NCI-H82 (cell line): Measurements from ENCODE around the gene FBXO17.
A peak's percentile ranks its signal among the peaks of the same experiment; 100 is the strongest.
"Not testable (repeated sequence)": the region's sequence is repeated elsewhere in the genome, so short reads cannot be mapped to it uniquely, and the experiment has no call there.

Experiments
- DNase-seq: peaks from one replicate; lab custom pipeline; 2025; lab: John Stamatoyannopoulos, UW

The FBXO17 gene

DNA sequence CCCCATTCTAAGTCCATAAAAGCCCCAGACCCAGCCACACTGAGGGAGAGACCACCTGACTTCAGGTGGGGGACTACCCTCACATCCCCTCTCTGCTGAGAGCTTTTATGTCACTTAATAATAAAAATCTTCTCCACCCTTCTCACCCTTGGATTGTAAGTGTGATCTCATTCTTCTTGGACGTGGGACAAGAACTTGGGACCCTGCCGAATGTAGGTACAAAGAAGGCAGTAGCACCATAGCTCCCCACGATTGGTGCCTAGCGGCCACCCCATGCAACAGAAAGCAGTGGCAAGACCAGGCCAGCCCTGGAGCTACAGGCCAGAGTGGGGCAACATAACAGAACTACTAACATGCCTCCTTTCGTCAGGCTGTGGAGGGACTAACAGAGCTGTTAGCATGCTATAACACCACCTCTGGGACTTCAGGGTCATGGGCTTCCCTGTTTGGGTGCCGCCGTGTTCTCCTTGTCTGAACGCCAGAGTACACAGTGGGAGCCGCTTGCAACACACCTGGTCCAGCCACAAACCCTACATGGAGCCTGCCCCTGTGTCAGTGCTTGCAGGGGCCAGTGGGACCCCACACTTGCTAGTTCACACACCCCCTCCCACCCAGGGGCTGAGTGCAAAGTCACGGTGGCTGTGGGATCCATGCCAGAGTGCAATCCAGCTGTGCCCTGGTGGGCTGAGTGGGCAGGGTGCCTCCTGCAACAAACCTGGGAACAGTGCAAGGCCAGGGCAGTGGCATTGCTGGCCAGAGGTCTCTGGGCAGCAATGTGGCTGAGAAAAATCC is 5.2 kb upstream of the FBXO17 start:
- no peak for DNase-seq

DNA sequence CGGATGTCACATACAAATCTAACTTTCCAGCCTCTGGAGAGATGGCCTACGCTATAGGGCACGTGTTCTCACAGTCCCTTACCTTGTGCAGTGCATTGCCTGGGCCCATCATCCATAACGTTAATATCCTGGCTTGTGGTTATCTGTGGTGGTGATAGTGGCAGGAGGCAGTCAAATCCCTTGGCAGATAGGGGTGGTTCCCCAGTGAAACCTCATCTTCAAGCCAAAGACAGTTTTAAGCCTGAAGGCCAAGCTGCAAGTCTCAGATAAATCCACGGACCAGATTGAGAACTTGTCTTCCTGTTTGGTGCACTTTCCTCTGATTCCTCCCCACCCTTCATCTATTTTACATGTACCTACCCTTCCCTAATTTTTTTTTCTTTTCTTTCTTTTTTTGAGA is 4.3 kb upstream of the FBXO17 start:
- no peak for DNase-seq

DNA sequence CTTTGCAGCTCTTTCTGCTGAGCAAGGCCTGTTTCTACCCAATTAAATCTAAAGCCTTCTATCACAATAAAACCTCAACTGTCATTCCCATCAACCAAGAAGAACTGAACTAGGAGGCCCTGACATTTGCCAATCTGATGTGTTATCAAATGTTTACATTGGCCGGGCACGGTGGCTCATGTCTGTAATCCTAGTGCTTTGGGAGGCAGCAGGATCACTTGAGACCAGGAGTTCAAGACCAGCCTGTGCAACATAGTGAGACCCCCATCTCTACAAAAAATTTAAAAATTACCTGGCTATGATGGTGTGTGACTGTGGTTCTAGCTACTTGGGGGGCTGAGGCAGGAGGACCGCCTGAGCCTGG is 2.8 kb upstream of the FBXO17 start:
- no peak for DNase-seq

DNA sequence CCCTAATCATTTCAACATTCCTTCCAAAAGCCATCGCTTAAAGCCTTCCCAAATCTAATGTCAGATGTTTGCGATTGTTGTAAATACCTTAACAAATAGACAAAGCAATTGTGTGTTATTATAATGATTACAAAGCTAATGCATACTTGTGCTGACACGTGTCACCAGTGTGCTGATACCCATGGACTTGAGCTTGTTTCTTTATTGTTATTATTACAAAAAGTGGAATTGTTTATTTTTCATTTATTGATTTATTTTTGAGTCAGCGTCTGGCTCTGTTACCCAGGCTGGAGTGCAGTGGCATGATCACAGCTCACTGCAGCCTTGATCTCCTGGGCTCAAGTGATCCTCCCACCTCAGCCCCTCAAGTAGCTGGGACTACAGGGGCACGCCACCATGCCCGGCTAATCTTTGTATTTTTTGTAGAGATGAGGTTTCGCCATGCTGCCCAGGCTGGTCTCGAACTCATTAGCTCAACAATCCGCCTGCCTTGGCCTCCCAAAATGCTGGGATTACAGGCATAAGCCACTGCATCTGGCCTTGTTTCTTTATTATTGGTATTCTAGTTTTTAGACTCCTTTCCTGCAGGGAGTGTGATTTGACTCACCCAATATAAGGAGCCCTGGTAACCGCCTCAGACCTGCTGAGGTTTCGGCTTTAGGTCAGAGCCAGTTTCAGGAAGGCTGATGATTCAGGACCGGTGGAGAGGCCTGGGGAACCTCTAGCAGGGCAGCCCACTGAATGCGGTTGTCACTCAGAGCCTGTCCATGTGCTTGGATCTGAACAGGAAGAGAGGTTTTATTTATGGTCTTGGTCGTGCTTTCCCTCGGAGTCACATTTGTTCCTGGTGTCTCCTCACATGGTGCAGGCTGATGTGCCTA is 2.1 kb upstream of the FBXO17 start:
- no peak for DNase-seq

DNA sequence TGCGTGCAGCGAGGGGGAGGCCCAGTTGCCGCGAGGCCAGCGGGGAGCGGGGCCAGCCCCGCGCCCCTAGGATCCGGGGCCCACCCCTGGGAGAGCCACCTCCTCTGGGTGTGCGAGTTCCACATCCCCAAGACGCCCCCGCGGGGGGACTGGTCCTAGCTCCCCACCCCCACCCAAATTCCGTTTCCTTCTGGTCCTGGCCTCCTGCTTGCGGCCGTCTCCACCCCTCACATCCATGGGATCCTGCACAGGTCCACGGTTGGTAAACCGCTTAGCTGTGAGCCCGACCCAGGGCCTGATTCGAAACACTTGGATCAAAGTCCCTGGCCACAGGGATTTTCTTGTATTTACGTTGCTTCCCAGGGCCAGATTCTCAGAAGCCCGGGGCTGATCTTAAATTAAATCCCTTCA is 324 bp upstream of the FBXO17 start:
- peak; percentile 89 for DNase-seq

DNA sequence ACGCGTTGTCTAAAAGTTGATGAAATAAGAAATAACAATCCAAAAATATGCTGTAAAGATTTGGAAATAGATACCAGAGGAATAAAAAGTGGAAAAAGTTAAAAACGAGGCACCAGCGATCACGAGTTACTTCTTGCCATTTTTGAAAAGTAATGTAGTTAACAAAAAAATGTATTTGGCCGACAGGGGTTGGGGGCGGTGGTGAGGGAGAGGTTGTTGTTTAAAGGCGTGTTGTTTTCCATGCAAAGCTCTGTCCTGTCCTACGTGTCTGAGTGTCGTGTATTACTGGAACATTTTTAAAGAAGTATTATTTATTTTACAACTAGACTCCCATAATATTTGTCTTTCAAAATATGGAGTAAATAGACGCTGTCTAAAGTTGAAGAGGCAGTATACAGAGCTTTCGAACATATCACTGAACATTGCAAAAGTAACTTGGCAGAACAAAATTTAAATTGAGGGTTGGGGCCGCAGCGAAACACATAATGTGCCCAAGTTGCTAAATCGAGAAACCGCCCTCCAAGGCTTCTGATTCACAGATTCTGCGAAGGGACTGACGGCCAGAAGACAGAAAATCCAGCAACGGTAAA is 823 bp downstream of the FBXO17 start:
- DNase-seq: no peak

DNA sequence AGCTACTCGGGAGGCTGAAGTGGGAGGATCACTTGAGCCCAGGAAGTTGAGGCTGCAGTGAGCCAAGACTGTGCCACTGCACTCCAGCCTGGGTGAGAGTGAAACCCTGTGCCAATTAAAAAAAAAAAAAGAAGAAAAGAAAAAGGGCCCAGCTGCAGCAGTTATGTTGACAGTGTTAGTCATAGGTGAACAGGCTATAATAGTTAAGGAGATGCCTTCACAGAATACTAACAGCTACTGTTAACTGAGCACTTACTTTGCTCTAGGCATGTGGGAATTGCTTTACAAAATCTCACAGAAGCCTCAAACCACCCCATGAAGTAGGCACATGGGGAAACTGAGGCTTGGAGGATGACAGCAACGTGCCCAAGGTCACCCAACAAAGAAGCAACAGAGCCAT is 3.9 kb downstream of the FBXO17 start:
- no peak for DNase-seq

DNA sequence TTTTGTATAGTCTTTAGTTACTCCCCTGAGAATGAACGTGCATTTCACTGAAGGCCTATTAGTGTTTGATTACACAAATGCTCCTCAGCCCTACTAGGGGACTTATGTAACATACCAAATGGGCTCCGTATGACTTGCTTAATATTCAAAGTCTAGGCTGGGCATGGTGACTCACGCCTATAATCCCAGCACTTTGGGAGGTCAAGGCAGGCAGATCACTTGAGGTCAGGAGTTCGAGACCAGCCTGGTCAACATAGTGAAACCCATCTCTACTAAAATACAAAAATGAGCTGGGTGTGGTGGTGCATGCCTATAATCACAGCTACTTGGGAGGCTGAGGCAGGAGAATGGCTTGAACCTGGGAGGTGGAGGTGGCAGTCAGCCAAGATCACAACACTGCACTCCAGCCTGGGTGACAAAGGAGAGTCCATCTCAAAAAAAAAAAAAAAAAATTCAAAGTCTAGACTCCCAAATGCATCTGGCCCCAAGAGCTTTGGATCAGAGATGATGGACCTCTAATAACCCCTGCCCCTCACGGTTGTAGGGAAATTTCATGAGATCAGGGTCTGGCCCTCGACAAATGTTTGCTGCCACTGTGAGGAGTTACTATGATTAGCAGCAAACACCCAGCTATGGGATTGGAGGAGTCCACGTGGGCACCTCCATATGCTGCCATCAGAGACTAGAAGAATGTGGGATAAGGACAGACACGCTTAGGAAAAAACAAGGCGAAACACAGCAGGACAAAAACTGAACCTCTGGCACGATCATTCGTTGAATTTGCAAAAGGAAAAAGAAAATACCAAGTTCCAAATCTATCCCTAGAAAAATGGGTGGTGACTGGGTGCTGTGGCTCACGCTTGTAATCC is 4.6 kb downstream of the FBXO17 start:
- DNase-seq: peak; percentile 29

DNA sequence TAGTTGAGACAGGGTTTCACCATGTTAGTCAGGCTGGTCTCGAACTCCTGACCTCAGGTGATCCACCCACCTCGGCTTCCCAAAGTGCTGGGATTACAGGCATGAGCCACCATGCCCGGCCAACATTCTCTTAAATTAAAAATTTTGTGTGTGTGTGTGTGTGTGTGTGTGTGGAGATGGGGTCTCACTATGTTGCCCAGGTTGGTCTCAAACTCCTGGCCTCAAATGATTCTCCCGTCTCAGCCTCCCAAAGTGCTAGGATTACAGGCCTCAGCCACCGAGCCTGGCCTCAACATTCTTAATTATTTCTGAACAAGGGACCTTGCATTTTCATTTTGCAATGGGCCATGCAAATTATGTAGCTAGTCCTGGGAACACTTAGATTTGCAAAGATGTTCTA is 9.4 kb downstream of the FBXO17 start:
- DNase-seq: not testable (repeated sequence)

DNA sequence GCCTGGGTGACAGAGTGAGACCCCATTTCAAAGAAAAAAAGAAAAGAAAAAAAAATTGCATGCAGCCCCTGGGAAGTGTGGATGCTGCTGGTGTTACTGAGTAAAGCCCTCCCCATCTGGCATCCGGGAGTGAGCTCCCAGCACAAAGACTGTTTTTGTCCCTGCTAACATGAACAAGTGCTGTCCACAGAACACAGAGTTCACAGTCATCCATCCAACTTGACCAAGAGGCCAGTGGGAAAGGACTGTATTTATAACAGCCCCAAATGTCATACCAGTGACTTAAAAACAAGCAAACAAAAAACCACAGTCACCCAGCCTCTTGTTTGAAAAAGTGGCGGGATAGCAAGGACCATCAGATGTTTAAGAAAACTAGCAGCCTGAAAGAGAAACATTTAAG is 10.8 kb downstream of the FBXO17 start:
- no peak for DNase-seq

DNA sequence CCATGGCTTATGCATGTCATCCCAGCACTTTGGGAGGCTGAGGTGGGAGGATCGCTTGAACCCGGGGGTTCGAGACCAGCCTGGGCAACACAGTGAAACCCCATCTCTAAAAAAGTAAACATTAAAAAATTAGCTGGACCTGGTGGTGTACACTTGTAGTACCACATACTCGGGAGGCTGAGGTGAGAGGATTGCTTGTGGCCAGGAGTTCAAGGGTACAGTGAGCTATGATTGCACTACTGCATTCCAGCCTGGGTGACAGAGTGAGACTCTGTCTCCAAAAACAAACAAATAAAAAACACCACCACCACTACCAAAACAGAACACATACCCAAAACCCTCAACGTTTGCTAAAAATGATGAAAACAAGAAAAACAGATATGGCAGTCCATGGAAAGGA is 15.9 kb downstream of the FBXO17 start:
- no peak for DNase-seq

DNA sequence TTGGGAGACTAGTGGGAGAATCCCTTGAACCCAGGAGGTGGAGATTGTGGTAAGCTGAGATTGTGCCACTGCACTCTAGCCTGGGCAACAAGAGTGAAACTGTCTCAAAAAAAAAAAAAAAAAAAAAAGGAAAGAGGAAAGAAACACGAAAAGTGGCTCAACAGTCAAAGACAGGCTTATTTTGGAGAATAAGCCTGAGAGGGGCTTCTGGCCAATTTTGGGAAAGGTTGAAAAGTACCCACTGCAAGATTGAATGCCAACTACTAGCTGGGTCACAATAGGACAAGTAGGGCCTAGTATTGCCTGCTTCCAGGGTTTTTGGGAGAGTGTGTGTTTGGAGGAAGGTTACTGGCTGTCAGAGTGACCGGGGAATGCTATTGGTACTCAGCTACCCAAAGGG is 17.2 kb downstream of the FBXO17 start:
- no peak for DNase-seq

DNA sequence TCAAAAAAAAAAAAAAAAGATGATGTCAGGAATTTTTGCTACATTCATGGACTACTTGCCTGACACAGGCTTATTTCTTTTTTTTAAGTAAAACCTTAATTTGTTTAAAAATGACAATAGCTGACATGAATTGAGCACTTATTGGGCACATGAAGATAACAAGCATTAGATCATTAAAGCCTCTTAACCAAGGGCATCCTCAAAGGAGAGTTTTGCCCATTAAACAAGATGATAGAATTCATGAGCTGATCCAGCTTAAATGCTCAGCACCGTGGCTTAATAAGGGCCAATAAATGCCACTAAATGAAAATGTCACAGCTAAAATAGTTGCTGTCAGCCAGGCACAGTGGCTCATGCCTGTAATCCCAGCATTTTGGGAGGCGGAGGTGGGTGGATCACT is 19.3 kb downstream of the FBXO17 start:
- DNase-seq: peak; percentile 52

DNA sequence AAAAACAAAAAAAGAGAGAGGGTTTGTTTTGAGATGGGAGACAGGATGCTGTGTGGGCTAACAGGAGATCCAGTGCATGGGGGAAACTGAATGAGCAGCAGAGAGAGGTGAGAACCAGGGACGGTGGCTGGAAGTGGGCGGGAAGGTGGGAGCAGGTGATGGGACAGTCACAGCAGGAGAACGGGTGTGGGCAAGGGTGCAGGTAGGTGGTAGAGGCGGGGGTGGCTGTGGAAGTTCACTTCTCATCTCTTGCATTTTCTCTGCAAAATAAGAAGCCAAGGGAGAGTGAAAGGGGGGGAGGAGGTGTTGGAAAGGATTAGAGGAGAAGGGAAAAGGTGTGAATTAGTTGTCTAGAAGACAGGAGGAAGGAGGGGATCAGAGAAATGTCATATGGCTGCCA is 21.9 kb downstream of the FBXO17 start:
- DNase-seq: no peak

DNA sequence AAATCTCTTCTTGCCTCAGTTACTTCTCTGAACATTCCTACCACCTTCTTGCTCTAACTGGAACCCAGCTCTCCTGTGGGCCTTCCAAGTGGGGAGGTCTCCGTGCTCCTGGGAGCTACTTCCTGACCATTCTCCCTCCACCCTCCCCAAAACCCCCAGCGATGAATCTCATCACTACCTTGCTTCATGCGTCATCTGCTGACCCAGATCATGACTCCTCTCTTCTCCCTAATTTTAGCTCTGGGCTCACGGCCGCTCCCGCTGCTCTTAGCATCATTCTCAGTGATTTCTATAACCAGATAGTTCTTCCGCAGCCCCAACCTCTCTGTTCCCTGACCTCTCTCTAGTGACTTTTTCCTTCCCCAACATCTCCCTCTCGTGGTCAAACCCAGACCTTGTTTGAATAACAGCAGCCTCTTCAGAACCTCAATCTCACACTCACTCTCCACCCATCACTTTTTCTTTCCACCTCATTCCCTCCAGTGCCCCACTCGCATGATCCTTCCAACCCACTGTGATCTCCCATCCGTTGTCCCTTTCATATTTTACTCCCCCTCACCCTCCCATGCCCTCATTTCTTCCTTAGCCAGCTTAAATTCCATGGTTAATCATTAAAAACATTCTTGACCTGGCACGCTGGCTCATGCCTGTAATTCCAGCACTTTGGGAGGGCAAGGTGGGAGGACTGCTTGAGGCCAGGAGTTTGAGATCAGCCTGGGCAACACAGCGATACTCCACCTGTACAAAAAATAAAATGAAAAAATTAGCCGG is 23.0 kb downstream of the FBXO17 start:
- peak; percentile 78 for DNase-seq

DNA sequence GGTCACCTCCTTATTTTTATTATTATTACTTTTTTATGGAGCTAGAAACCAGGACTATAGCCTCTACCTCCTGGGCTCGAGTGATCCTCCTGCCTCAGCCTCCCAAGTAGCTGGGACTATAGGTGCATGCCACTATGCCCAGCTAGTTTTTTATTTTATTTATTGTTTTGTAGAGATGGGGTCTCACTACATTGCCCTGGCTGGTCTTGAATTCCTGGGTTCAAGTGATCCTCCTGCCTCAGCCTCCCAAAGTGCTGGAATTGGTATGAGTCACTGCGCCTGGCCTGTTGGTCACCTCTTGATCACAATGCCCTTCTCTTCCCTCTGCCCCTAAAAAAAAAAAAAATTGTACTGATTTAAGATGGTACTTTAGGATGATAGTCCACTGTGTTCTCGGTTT is 24.4 kb downstream of the FBXO17 start:
- DNase-seq: no peak

DNA sequence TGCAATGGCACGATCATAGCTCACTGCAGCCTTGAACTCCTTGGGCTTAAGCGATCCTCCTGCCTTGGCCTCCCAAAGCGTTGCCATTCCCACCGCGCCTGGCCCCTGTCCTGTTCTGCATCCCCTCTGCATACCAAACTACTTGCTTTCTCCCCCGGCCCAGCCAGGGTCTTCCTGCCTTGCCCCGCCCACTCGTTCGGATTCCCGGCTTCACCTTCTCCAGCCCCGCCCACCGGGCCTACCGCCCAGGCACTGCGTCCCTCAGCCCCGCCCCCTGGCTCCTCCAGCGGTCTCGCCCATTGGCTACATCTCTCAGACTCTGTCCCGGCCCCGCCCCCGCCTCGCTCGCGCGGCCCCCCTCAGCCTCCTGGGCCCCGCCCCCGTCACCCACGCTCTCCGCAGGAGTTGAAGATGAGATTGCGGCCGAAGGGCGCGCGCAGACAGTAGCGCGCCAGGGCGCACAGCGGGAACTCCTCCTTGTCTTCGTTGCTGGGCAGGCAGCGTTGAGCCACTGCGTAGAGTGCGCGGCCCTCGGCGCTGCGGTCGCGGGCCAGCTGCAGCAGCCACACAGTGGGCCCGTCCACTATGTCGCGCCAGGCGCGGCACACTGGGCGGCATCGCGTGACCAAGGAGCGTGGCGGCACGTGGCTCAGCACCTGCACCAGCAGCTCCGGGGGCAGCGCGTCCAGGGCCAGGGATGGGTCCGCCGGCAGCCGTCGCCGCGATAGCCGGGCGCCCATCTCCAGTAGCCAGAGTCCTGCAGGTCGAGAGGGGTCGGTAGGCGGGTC is 25.8 kb downstream of the FBXO17 start:
- peak; percentile 99 for DNase-seq

DNA sequence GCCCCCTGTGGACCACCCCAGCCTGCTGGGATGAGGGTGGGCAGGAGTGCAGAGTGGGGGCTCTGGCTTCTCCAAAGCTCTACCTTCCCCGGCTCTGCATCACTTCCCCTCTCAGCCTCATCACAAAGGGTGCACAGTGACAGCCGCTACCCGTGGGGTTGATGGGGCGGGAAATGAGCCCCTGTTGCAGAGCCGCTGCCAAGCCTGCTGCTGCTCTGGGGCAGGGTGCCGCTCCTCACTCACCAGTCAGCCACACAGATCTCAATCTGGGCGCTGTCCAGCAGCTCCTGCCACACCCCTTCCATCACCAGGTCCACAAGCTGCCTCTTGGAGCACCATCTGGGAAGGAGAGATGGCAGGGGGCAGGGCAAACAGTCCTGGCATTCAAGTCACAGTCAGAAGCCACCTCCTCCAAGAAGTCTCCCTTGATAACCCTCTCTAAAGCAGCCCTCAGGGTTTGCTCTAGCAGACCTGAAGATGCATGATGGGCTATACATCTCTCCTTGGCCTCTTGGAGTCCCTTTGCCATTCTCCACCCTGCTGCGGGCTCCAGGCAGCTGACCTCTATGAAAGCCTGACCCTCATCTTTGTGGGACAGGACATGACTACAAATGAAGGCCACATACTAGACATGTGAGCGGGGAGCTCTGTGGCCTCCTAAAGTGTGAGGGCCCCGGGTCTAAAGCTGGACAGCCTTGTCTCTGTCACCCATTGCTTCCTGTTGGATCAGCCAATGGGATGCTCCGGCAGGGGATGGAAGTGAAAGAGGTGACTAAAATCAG is 29.1 kb downstream of the FBXO17 start:
- no peak for DNase-seq

DNA sequence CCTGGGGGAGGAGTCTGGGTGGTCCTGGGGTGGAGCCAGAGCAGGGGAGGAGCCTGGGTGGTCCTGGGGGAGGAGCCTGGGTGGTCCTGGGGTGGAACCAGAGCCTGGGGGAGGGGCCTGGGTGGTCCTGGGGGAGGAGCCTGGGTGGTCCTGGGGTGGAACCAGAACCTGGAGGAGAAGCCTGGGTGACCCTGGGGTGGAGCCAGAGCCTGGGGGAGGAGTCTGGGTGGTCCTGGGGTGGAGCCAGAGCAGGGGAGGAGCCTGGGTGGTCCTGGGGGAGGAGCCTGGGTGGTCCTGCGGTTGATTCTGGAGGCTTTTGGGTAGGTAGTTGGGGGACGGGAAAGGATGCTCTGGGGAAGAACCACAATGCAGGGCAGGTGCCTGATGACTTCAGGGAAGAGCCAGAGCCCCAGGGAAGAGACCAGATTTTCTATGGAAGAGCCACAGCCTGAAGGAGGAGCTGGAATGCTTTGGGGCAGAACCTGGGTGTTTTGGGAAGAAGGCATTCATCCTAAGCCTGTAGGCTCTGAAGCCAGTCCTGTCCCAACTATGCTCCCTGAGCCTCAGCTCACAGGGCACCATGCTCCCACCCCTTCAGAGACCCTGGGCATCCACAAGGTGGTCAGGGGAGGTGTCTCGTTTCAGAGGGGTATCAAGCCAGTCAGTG is 29.8 kb downstream of the FBXO17 start:
- peak; percentile 22 for DNase-seq
